ENCODE measurements around the gene PSME4.
A peak's percentile ranks its signal among the peaks of the same experiment; 100 is the strongest.

Gene PSME4

GRCh38 chr2:53970724-53971602 is at the start of gene PSME4:
PSME4 (minus strand) TSS chr2:53970993; CDS start chr2:53970784, 209 bp downstream.
- peak; percentile 80 to 85 for ATAC-seq

GRCh38 chr2:54015798-54016699 is 45.3 kb upstream of the PSME4 start:
- ATAC-seq, result no peak

GRCh38 chr2:54013996-54014395 is 43.2 kb upstream of the PSME4 start:
- no peak for ATAC-seq

- no peak for ATAC-seq
Measured at GRCh38 chr2:54012538-54013141, 41.8 kb upstream of the PSME4 start.

GRCh38 chr2:54009549-54009948 is 38.8 kb upstream of the PSME4 start:
- ATAC-seq, result no peak

GRCh38 chr2:54008439-54008838 is 37.6 kb upstream of the PSME4 start:
- ATAC-seq, result no peak

- no peak for ATAC-seq
Measured at GRCh38 chr2:54000524-54000923, 29.7 kb upstream of the PSME4 start.

- no peak for ATAC-seq
Measured at GRCh38 chr2:54000122-54000521, 29.3 kb upstream of the PSME4 start.

- no peak for ATAC-seq
Measured at GRCh38 chr2:53998834-53999233, 28.0 kb upstream of the PSME4 start.

- peak; percentile 97 for ATAC-seq
Measured at GRCh38 chr2:53994818-53995808, 24.3 kb upstream of the PSME4 start.

GRCh38 chr2:53991948-53992347 is 21.2 kb upstream of the PSME4 start:
- no peak for ATAC-seq

GRCh38 chr2:53989210-53989862 is 18.5 kb upstream of the PSME4 start:
- ATAC-seq, result no peak

- peak in 1 of 2 donors; percentile 53 for ATAC-seq
Measured at GRCh38 chr2:53987336-53987921, 16.6 kb upstream of the PSME4 start.

GRCh38 chr2:53985646-53986045 is 14.9 kb upstream of the PSME4 start:
- no peak for ATAC-seq

GRCh38 chr2:53969968-53970723 is 647 bp downstream of the PSME4 start:
- ATAC-seq, result peak; percentile 8 to 11

- ATAC-seq, result peak; percentile 68 to 71
Measured at GRCh38 chr2:53969285-53969967, 1.4 kb downstream of the PSME4 start.

GRCh38 chr2:53964987-53965687 is 5.7 kb downstream of the PSME4 start:
- ATAC-seq, result no peak

- peak; percentile 41 to 46 for ATAC-seq
Measured at GRCh38 chr2:53964257-53964952, 6.4 kb downstream of the PSME4 start.

Data from activated CD4-positive, CD25-positive, alpha-beta regulatory T cell treated with anti-CD3 and anti-CD28 coated beads, Interleukin-2, amount 50 U/mL, for 24 hours (primary cell).